HG03280 (cell line): Measurements from ENCODE around the gene SNRNP35.
A peak's percentile ranks its signal among the peaks of the same experiment; 100 is the strongest.
"Not testable (repeated sequence)": the region's sequence is repeated elsewhere in the genome, so short reads cannot be mapped to it uniquely, and the experiment has no call there.

Source experiments
- ATAC-seq: cut with Tn5 transposase; IDR thresholded peaks from one replicate; pipeline ENCODE4 v1.9.1; 2021; ENCODE audit warnings: mild to moderate bottlenecking, moderate library complexity; ENCODE audit not compliant: unreplicated experiment

The SNRNP35 gene, protein sequence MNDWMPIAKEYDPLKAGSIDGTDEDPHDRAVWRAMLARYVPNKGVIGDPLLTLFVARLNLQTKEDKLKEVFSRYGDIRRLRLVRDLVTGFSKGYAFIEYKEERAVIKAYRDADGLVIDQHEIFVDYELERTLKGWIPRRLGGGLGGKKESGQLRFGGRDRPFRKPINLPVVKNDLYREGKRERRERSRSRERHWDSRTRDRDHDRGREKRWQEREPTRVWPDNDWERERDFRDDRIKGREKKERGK

DNA sequence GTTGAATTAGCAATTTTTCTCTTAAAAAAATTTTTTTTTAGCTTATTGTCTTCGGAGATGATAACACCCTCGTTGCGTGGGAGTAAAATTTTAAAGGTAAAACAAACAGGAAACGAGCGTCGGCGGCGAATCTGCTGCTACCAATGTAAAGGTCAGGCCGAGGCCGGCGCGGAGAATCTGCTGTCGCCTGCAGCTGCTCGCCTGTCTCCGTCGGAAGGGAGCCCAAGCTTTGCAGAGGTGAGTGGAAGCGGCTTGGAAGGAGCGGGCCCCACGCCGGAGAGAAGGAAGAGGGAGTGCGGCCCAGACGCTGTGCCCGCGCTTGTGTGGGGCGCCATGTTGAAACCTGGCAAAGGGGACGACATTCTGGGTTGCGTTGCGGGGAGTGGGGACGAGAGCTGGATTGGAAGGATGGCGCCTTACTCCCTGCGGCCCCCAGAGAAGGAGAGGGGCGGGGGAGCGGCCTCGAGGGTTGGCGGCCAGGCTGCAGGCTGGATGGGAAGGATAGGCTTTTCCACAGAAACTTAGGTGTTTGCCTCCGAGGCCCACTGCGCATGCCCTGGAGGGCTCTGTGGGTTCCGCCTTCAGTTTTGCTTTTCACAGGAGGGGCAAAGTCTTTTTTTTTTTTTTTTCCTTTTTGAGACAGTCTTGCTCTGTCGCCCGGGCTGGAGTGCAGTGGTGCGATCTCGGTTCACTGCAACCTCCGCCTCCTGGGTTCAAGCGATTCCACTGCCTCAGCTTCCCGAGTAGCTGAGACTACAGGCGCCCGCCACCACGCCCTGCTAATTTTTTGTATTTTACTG, at the start of gene SNRNP35:
Gene SNRNP35, plus strand, starts transcription at position 160 of the 800 bp plus-strand sequence. CDS start 7,402 bp downstream, outside the sequence.
- ATAC-seq: peak; percentile 61

DNA sequence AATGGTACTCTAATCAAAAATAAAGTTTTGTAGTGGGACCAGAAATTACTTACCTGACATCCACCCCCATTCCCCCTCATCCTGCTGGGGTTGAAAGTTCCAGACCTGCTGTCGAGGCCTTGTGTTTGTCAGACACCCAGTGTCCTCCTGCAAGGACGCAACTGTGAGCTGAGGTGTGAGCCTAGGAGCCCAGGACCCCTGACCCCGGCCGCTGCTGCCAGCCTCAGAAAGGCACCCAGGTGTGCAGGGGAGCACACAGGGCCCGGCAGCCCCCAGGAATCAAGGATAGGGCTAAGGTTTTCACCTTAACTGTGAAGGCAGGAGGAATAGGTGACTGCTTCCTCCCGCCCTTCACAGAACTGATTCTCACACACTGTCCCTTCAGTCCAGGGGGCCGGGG, 49.3 kb upstream of the SNRNP35 start:
- ATAC-seq: not testable (repeated sequence)

DNA sequence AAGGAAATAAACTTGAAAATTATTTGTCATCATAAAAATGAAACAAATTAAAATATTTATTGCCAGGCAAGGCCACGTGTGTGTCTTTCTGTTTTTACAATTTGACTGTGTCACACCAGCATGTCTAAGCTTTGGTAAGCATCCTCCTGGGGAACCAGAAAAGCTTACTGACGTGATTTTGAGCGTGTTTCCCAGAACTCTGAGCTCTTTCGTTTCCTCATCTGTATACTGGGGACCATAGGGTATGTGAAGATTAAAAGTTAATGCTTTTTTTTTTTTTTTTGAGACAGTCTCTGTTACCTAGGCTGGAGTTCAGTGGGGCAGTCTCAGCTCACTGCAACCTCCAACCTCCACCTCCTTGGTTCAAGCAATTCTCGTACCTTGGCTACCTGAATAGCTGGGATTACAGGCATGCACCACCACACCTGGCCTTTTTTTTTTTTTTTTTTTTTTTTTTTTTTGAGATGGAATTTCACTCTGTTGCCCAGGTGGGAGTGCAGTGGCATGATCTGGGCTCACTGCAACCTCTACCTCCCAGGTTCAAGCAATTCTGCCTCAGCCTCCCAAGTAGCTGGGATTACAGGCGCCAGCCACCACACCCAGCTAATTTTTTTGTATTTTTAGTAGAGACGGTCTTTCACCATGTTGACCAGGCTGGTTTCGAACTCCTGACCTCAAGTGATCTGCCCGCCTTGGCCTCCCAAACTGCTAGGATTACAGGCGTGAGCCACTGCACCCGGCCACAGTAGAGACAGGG, 48.5 kb upstream of the SNRNP35 start:
- ATAC-seq: not testable (repeated sequence)

DNA sequence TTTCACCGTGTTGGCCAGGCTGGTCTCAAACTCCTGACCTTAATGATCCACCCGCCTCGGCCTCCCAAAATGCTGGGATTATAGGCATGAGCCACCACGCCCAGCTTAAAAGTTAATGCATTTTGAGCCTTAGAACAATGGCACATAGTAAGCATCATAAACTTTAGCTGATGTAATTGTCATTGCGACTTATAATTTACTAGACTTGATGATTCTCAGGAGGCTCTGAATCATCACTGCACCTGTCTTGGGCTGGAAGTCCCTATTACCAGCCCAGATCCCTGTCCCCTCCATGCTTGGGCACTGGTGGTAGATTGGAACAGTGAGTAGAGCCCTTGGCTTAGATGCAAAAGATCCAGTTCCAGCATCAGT, 47.9 kb upstream of the SNRNP35 start:
- no peak for ATAC-seq

DNA sequence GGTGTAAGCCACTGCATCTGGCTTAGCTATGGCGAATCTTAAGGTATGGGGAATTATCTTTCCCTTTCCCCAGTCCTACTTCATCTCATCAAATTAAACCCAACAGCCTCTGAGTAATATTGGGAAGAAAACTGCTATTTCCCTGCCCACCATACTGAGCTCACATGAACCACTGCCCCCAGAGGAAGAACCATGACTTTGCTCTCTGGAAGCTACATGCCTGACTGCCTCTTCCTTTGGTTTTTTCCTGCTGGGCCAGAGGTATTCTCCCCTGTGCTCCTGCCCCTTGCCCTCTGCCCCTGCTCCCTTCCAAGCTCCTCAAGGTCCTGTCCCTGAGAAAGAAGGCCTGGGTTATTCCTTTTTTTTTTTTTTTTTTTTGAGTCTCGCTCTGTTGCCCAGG, 36.6 kb upstream of the SNRNP35 start:
- no peak for ATAC-seq

DNA sequence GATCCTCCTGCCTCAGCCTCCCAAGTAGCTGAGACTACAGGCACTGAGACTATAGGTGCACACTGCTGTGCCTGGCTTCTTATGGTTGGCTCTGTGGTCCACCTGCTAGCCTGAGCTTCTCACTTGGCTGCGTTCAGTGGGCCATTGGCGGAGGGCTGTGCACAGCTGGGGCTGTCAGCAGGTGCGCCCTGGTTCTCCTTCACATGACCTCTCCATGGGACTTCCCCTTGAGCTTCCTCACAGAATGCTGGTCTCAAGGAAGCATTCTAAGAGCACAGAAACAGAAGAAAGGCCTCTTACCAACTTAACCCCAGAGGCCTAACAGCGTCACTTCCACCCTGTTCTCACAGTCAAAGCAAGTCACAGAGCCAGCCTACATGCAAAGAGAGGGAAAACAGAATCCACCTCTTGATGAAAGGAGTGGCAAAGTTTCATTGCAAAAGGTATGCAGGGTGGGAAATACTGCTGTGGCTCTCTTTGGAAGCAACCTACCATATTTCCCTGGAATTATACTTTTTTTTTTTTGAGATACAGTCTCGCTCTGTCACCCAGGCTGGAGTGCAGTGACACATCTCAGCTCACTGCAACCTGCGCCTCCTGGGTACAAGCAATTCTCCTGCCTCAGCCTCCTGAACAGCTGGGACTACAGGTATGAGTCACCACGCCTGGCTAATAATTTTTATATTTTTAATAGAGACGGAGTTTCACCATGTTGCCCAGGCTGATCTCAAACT, 30.7 kb upstream of the SNRNP35 start:
- ATAC-seq: peak; percentile 86

DNA sequence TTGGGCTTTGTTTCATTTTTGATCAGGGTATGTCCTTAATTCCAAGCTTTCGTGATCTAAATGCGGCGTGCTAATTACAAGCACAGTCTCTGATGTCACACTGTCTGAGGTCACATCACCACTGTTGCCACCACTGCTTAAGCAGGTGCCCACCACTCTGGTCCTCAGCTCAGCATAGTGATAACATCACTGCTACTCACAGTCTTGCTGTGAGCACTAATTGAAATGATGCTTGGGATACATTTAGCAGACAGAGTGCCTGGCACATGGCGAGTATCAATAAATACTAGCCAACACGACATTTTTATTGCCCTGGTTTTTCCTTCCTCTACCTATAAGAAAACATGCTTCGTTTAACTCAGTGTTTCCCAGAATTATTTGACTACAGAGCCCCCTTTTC, 29.3 kb upstream of the SNRNP35 start:
- ATAC-seq: no peak

DNA sequence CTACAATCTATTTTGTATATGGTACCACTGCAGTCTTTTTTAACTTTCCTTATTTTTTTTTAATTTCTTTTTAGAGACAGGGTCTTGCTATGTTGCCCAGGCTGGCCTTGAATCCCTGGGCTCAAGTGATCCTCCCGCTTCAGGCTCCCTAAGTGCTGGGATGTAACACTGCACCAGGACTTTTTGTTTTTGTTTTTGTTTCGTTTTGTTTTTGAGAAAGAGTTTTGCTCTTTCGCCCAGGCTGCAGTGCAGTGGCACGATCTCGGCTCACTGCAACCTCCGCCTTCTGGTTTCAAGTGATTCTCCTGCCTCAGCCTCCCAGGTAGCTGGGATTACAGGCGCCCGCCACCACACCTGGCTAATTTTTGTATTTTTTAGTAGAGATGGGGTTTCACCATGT, 28.8 kb upstream of the SNRNP35 start:
- ATAC-seq: not testable (repeated sequence)

DNA sequence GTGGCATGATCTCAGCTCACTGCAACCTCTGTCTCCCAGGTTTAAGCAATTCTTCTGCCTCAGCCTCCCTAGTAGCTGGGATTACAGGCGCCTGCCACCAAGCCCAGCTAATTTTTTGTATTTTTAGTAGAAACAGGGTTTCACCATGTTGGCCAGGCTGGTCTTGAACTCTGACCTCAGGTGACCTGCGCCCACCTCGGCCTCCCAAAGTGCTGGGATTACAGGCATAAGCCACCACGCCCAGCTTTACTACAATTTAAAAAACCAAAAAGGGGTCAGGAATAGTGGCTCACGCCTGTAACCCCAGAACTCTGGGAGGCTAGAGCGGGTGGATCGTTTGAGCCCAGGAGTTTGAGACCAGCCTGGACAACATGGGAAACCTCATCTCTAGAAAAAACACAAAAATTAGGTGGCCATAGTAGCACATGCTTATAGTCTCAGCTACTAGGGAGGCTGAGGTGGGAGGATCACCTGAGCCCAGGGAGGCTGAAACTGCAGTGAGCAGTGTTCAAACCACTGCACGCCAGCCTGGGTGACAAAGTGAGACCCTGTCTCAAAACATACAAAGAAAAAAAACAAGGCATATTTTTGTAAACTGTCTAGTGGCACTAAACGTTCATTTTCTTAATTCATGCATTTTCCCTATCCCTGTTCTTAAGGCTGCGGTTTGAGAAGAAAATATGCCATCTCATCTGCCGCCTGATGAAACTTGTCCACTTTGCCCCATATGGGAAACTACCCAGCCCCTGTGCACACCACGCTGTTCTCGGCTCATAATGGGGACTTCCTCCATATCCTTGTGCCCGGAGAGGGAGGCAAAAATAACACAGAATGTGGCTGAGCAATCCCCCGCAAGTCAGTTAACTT, 25.8 kb upstream of the SNRNP35 start:
- ATAC-seq: not testable (repeated sequence)

DNA sequence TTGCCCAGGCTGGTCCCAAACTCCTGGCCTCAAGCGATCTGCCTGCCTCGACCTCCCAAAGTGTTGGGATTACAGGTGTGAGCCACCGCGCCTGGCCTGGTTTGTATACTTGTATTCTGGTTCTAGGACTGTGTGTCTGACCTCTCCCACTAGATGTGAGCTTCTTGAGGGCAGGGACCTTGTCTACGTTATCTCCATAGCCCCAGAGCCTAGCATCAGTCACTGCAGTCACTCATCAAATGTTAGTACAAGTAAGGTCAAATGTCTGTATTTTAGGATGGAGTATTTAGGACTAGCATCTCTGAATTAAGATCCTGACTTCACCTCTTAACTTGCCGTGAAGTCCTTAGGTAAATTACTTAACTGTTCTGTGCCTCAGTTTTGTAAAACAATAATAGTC, 24.3 kb upstream of the SNRNP35 start:
- ATAC-seq: no peak

DNA sequence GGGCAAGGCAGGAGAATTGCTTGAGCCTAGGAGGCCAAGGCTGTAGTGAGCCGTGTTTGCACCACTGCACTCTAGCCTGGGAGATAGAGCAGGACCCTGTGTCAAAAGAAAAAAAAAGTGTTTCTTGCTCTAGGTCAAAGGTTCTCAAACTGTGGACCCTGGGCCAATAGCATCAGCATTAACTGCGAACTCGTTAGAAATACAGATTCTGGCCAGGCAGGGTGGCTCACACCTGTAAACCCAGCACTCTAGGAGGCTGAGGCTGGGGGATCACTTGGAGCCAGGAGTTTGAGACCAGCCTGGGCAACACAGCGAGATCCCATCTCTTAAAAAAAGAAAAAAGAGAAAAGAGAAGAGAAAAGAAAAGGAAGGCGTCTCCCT, 22.3 kb upstream of the SNRNP35 start:
- ATAC-seq: no peak

DNA sequence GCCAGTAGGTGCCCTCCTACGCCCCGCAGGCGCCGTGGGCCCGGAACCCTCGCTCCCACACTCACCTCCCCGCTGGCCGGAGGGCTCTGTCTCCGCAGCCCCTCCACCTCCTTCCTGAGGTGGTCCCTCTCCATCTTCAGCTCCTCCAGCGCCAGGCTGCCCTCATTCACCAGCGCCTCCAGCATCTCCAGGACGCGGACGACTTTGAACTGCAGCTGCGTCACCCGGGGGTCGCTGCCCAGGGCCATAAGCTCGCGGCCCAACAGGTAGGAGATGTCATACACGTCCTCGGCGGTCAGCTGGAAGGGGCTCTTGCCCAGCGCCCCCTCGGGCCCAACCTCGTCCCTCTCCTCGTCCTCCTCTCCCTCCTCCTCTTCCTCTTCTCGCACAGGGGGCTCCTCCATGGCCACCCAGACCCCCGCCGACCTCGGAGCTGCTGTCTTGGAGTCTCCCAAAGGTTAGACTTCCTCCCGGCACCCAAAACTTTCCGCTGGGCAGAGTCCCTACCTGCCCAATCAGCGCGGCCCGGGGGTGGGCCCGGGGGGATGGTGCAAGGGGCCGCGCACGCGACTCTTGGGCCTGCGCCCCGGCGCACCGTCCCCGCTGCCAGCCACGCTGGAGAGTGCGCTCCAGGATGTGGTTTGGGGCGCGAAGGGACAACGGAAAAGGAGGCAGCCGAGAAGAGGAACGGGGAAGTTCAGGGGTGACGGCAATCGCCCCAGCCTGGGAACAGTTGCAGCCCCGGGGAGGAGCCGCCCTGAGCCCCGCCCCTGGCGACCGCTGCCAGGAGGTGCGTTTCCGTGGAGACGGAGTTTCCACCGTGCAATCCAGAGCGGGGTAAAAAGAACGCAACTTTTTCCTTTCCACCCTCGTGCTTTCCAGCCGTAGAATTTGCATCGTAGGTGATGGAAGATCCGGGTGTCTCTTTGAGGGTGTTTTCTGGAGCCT, 21.6 kb upstream of the SNRNP35 start, which contains the start of gene RILPL2:
Gene RILPL2, minus strand, starts transcription at position 668 of the 948 bp plus-strand sequence. Its CDS starts 264 bp downstream, at position 404.
- peak; percentile 79 for ATAC-seq

DNA sequence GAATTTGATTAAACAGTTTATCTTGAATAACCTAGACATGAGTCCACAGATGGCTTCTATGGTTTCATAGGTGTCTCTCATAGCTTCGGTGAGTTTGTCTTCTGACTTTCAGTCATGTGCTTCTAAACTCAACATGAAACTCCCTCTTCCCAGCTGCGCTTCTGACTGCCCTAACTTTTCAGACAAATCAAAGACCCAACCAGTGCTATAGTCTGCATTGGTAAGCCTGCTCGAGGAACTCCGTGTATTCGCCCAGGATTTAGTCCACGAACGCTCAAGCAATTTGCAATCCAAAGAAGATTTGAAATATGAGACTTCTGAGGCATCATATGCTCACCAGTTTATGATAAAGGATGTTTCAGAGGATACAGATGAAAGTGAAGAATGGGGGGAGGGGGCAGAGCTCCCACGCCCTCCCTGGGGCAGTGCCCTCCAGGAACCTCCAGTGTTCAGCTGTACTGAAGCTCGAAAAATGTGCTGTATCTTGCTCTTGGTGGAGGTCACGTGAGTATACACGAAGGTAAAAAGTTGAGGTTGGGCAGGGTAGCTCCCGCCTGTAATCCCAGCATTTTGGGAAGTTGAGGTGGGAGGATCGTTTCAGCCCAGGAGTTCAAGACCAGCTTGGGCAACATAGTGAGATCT, 16.3 kb upstream of the SNRNP35 start:
- peak; percentile 53 for ATAC-seq

DNA sequence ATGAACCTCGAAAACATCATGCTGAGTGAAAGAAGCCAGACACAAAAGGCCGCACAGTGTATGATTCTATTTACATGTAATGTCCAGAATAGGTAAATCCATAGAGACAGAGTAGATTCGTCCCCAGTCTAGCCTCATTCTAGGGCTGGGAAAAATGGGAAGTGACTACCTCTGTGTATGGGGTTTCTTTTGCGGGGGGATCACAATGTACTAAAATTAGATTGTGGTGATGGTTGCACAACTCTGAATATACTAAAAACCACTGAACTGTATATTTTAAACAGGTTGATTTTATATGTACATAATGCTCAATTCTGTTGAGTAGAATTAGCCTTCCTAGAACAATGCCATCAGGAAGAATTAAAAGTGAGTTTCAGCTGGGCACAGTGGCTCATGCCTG, 15.2 kb upstream of the SNRNP35 start:
- ATAC-seq: no peak

DNA sequence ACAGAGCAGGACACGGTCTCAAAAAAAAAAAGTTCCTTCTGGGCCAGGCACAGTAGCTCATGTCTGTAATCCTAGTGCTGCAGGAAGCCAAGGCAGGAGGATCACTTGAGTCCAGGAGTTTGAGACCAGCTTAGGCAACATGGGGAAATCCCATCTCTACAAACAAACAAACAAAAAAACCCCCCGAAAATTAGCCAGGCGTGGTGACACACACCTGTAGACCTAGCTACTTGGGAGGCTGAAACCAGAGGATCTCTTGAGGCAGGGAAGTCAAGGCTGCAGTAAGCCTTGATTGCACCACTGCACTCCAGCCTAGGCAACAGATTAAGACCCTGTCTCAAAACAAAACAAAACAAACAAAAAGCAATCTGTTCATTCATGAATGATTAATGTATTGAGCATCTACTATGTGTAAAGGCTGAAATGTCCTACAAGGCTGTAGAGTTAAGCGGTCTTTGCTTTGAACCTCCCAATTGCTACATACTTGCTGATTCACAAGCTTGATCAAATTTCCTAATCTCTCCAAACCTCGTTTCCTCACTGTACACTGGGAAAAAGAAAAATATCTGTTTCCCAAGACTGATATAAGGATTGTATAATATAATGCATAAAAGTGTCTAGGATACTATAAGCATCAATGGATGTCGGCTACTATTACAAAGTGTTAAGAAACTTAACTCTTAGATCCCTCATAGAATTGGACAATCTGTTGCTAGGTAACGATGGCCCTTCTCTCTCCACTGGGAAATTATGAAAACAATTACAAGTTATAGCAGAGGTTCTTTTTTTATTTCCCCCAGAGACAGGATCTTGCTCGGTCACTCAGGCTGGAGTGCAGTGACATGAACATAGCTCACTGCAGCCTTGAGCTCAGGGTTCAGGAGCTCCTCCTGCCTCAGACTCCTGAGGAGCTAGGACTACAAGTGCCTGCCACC, 13.6 kb upstream of the SNRNP35 start:
- ATAC-seq: no peak

DNA sequence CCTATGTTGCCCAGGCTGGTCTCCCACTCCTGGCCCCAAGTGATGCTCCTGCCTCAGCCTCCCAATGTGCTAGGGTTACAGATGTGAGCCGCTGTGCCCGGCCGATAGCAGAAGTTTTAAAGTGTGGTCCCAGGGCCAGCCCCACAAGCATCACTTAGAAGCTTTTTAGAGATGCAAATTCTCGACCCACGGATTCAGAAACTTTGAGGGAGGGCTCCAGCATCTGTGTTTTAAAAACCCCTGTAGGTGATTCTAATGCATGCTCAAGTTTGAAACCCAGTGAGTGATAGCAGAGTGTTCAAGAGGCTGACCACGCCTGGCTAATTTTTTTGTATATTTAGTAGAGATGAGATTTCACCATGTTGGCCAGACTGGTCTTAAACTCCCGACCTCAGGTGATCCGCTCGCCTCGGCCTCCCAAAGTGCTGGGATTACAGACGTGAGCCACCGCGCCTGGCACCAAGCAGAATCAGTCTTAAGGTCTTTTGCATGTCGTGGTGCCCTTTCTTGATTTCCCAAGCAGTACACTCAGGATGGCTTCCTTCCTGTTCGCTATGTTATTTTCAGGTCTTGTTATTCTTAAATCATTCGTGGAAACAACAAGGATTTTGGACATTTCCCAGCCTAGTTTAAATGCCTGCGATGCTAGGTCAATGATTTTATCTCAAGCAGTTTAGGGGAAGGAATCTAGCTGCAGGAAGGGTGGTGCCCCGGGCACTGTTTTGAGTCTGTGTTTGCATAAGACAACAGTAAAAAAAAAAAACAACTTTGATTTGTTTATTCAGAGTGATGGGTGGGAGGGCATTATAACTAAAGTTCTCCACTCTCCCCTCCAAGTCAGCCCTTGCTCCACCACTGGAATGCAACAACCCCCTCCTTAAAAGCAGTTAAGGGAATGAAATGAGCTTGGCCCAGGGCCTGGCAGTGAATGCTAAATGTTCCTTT, 12.3 kb upstream of the SNRNP35 start:
- peak; percentile 40 for ATAC-seq
